Osteocyte (in vitro differentiated cells): ENCODE measurements around the gene TMEM61. TPM values are rescaled to one million over a fixed set of nuclear protein-coding genes. Genes with fewer than 3 reads are reported as not detected.

ENCODE experiments used
- DNase-seq: peaks from one replicate; pipeline ENCODE4 v3.0.0; 2021; ENCODE audit warnings: mixed read lengths; ENCODE audit not compliant: unreplicated experiment; ENCODE audit errors: extremely low spot score
- H3K27ac Mint-ChIP-seq: one replicate; pipeline ENCODE4 v1.8.0; 2021; ENCODE audit warnings: mild to moderate bottlenecking, mixed read lengths; ENCODE audit not compliant: unreplicated experiment
- H3K27me3 Mint-ChIP-seq: one replicate; pipeline ENCODE4 v1.8.0; 2021; ENCODE audit warnings: mixed read lengths; ENCODE audit not compliant: unreplicated experiment
- H3K36me3 Mint-ChIP-seq: one replicate; pipeline ENCODE4 v1.8.0; 2021; ENCODE audit warnings: mixed read lengths; ENCODE audit not compliant: unreplicated experiment
- H3K4me1 Mint-ChIP-seq: one replicate; pipeline ENCODE4 v1.8.0; 2021; ENCODE audit warnings: mixed read lengths; ENCODE audit not compliant: unreplicated experiment
- H3K4me3 Mint-ChIP-seq: one replicate; pipeline ENCODE4 v1.8.0; 2021; ENCODE audit warnings: mild to moderate bottlenecking, moderate library complexity, mixed read lengths; ENCODE audit not compliant: unreplicated experiment
- H3K9me3 Mint-ChIP-seq: one replicate; pipeline ENCODE4 v1.8.0; 2021; ENCODE audit warnings: mixed read lengths; ENCODE audit not compliant: unreplicated experiment
- CTCF ChIP-seq: fragments of 200-600 bp; sonication (generic); IDR thresholded peaks from 2 replicates; pipeline ENCODE4 v1.5.0; 2021; ENCODE audit warnings: antibody characterized with exemption, mild to moderate bottlenecking, moderate library complexity
- total RNA-seq: library from RNA; stranded (reverse); gene quantifications from 2 replicates; pipeline ENCODE4 v1.2.1, GENCODE V29; 2021

The TMEM61 gene
- total RNA-seq, 1 donor from 2014 or later = not detected

- no peak for TF ChIP-seq CTCF
- DNase-seq = no peak
- no peaks in the 10 kb centered on the region for H3K9me3 Mint-ChIP-seq
- H3K27me3 Mint-ChIP-seq = peaks cover 21% of the 10 kb centered on the region
- H3K27ac Mint-ChIP-seq = no peak overlapping the region
- H3K36me3 Mint-ChIP-seq = no peaks in the 10 kb centered on the region
- peaks cover 12% of the 10 kb centered on the region for H3K4me1 Mint-ChIP-seq
- no peak overlapping the region for H3K4me3 Mint-ChIP-seq
Measured at GRCh38 chr1:55000110-55001085, 20.0 kb downstream of the TMEM61 start.

- Mint-ChIP-seq H3K27me3 (peaks cover 14% of the 10 kb centered on the region), H3K4me3 (no peak overlapping the region), H3K9me3 (no peaks in the 10 kb centered on the region), H3K27ac (no peak overlapping the region), H3K4me1 (peaks cover 8% of the 10 kb centered on the region), H3K36me3 (no peaks in the 10 kb centered on the region)
- no peak for DNase-seq
- no peak for TF ChIP-seq CTCF
Measured at GRCh38 chr1:55001311-55001710, 20.9 kb downstream of the TMEM61 start.

- peaks cover 4% of the 10 kb centered on the region for H3K27me3 Mint-ChIP-seq
- TF ChIP-seq CTCF = no peak
- peaks cover 5% of the 10 kb centered on the region for H3K4me1 Mint-ChIP-seq
- no peaks in the 10 kb centered on the region for H3K9me3 Mint-ChIP-seq
- H3K4me3 Mint-ChIP-seq = no peak overlapping the region
- H3K36me3 Mint-ChIP-seq = no peaks in the 10 kb centered on the region
- DNase-seq = no peak
- no peak overlapping the region for H3K27ac Mint-ChIP-seq
Measured at GRCh38 chr1:55002686-55003085, 22.3 kb downstream of the TMEM61 start.

- no peak overlapping the region for H3K27ac Mint-ChIP-seq
- H3K9me3 Mint-ChIP-seq = no peaks in the 10 kb centered on the region
- H3K27me3 Mint-ChIP-seq = no peaks in the 10 kb centered on the region
- H3K4me1 Mint-ChIP-seq = peaks cover 7% of the 10 kb centered on the region
- no peaks in the 10 kb centered on the region for H3K36me3 Mint-ChIP-seq
- no peak for TF ChIP-seq CTCF
- no peak for DNase-seq
- H3K4me3 Mint-ChIP-seq = no peak overlapping the region
Measured at GRCh38 chr1:55005351-55006140, 25.1 kb downstream of the TMEM61 start.

GRCh38 chr1:55006931-55007330, 26.5 kb downstream of the TMEM61 start:
- H3K27ac Mint-ChIP-seq = no peak overlapping the region
- no peaks in the 10 kb centered on the region for H3K9me3 Mint-ChIP-seq
- no peaks in the 10 kb centered on the region for H3K27me3 Mint-ChIP-seq
- H3K4me1 Mint-ChIP-seq = peaks cover 7% of the 10 kb centered on the region
- no peak overlapping the region for H3K4me3 Mint-ChIP-seq
- TF ChIP-seq CTCF = no peak
- DNase-seq = no peak
- H3K36me3 Mint-ChIP-seq = no peaks in the 10 kb centered on the region
